Gastrocnemius medialis (tissue), 4 donors: ENCODE measurements around the gene CCDC27. TPM values are rescaled to one million over a fixed set of nuclear protein-coding genes. Genes with fewer than 3 reads are reported as not detected.

Source experiments
- ATAC-seq, 2 donors: fragments of 150-250 bp; one replicate each; pipeline ENCODE4 v1.9.1; 2016
- DNase-seq, 2 donors: peaks; one replicate each; pipeline ENCODE4 v3.0.0-alpha.2; 2019
- H3K27ac ChIP-seq, 4 donors: fragments of 200-600 bp; sonication (generic); 1 replicate in 1 of 4; 2 replicates in 3 of 4; pipeline ENCODE4 v1.5.1; 2016 to 2018; ENCODE audit warnings: mild to moderate bottlenecking in 2 of 4, moderate library complexity in 1 of 4
- H3K27me3 ChIP-seq, 3 donors: fragments of 200-600 bp; sonication (generic) in 2 of 3; 1 replicate in 1 of 3; 2 replicates in 2 of 3; pipeline versions ENCODE4 v1.5.1 to v1.6.0; 2016 to 2019; ENCODE audit warnings: mild to moderate bottlenecking in 1 of 3, moderate library complexity in 1 of 3
- H3K36me3 ChIP-seq, 2 donors: fragments of 200-600 bp; sonication (generic) in 1 of 2; one replicate each; pipeline ENCODE4 v1.5.1; 2017 to 2018
- H3K4me1 ChIP-seq, 2 donors: fragments of 200-600 bp; sonication (generic) in 1 of 2; one replicate each; pipeline ENCODE4 v1.5.1; 2016 to 2017; ENCODE audit warnings: mild to moderate bottlenecking in 2 of 2
- H3K4me3 ChIP-seq, 4 donors: fragments of 200-600 bp; sonication (generic) in 3 of 4; 1 replicate in 1 of 4; 2 replicates in 3 of 4; pipeline ENCODE4 v1.5.1; 2016 to 2019; ENCODE audit warnings: mild to moderate bottlenecking in 2 of 4
- H3K9me3 ChIP-seq, 3 donors: fragments of 200-600 bp; sonication (generic) in 2 of 3; 1 replicate in 1 of 3; 2 replicates in 2 of 3; pipeline ENCODE4 v1.5.1; 2016 to 2019
- POLR2A ChIP-seq, 2 donors: fragments of 450-650 bp; IDR thresholded peaks; one replicate each; pipeline ENCODE4 v1.6.1; 2017; ENCODE audit warnings: antibody characterized with exemption in 2 of 2, mild to moderate bottlenecking in 2 of 2, moderate library complexity in 2 of 2
- in situ Hi-C, 4 donors: fragments of 200-750 bp; cut with MboI; loops; one replicate each; pipeline versions ENCODE4 v1.15.0 to v1.8.0; 2017; ENCODE audit warnings: low sequenced_read_pairs in 4 of 4
- intact Hi-C: fragments of 100-400 bp; cut with DNase I; formaldehyde crosslinking; loops from one replicate; pipeline ENCODE4 v1.15.1; 2023; ENCODE audit warnings: low total_unique reads
- total RNA-seq, 4 donors: library from RNA; depleted of rRNA; stranded (reverse); fragments of >200 nt; gene quantifications; one replicate each; pipeline versions ENCODE4 v1.1.0 to v1.2.3, GENCODE V29; 2016
- TF ChIP-seq, protein P1 (sequence below), 5 experiments: fragments of 450-650 bp in 3 of 5; fragments of 200-600 bp in 2 of 5; sonication (generic) in 2 of 5; IDR thresholded peaks in 4 of 5; conservative IDR thresholded peaks in 1 of 5; 1 replicate in 4 of 5; 2 replicates in 1 of 5; pipeline ENCODE4 v1.5.1; 2016 to 2019; ENCODE audit warnings: antibody characterized with exemption in 5 of 5, mild to moderate bottlenecking in 3 of 5, moderate library complexity in 3 of 5

The CCDC27 gene
- total RNA-seq, 4 donors from 2014 or later, result 0.09 TPM; not detected in 3

- no peak for TF ChIP-seq POLR2A (IDR thresholded peaks at IDR 0.05)
- TF ChIP-seq, protein P1, sequence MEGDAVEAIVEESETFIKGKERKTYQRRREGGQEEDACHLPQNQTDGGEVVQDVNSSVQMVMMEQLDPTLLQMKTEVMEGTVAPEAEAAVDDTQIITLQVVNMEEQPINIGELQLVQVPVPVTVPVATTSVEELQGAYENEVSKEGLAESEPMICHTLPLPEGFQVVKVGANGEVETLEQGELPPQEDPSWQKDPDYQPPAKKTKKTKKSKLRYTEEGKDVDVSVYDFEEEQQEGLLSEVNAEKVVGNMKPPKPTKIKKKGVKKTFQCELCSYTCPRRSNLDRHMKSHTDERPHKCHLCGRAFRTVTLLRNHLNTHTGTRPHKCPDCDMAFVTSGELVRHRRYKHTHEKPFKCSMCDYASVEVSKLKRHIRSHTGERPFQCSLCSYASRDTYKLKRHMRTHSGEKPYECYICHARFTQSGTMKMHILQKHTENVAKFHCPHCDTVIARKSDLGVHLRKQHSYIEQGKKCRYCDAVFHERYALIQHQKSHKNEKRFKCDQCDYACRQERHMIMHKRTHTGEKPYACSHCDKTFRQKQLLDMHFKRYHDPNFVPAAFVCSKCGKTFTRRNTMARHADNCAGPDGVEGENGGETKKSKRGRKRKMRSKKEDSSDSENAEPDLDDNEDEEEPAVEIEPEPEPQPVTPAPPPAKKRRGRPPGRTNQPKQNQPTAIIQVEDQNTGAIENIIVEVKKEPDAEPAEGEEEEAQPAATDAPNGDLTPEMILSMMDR (IDR thresholded peaks at IDR 0.05 in 4 of 5, conservative IDR thresholded peaks at IDR 0.05 in 1 of 5), result no peak
- ATAC-seq, result no peak
- no peaks in the 10 kb centered on the region for H3K36me3 ChIP-seq
- peak overlapping the region; percentile 62 to 80 (median 66) for H3K4me3 ChIP-seq
- H3K27ac ChIP-seq, result no peak overlapping the region
- intact Hi-C loops (no loop called here), in situ Hi-C loops (no loop called here)
- DNase-seq, result no peak
- H3K27me3 ChIP-seq, result no peaks in the 10 kb centered on the region
- H3K9me3 ChIP-seq, result no peaks in the 10 kb centered on the region
- peaks cover 6 to 24% of the 10 kb centered on the region in 2 donors for H3K4me1 ChIP-seq
These were observed 19.1 kb downstream of the CCDC27 start for GRCh38 chr1:3771108-3772026.

DNA sequence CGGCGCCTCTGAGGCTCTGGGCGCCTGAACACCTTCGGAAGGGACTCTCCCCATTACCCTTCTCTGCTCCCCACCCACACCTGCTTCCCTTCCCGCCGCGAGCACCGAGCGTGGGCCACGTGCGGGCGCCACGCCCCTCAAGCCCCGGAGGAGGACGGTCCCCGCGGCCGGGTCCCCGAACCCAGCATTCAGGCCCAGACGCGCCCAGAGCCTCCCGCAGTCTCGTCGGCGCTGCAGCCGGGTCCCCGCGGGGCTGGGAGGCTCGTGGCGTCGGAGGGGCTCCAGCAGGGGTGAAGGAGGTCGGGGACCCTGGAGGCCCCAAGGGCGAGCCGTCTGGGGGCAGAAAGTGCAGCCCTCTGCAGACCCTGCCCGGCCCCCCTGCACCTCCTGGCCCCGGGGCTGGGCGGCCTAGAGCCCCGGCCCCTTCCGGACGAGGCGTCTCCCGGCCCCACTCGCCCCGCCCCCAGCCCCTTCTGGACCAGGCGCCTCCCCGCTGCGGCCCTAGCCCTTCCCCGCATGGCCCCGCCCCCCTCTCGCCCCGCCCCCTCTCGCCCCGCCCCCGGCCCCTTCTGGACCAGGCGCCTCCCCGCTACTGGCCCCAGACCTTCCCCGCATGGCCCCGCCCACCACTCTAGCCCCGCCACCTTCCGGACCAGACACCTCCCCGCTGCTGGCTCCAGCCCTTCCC is 19.9 kb downstream of the CCDC27 start:
- in situ Hi-C loops (no loop called here), intact Hi-C loops (no loop called here)
- H3K27me3 ChIP-seq, result no peaks in the 10 kb centered on the region
- TF ChIP-seq POLR2A (IDR thresholded peaks at IDR 0.05), result peak in 1 of 2 donors; percentile 13
- TF ChIP-seq, protein P1 (IDR thresholded peaks at IDR 0.05 in 4 of 5, conservative IDR thresholded peaks at IDR 0.05 in 1 of 5), result no peak
- peak overlapping the region; percentile 62 to 80 (median 66) for H3K4me3 ChIP-seq
- peaks cover 6 to 24% of the 10 kb centered on the region in 2 donors for H3K4me1 ChIP-seq
- H3K36me3 ChIP-seq, result no peaks in the 10 kb centered on the region
- H3K9me3 ChIP-seq, result no peaks in the 10 kb centered on the region
- H3K27ac ChIP-seq, result peak overlapping the region; percentile 30 to 61 (median 45)
- ATAC-seq (peak; percentile 56 to 77), DNase-seq (peak; percentile 80)

- Histone ChIP-seq H3K27ac (peak within 1 kb of the TSS; percentile 30 to 61 (median 45)), H3K4me1 (peaks cover 6 to 24% of the 10 kb centered on the region in 2 donors), H3K9me3 (no peaks in the 10 kb centered on the region), H3K4me3 (peak within 1 kb of the TSS; percentile 62 to 80 (median 66)), H3K36me3 (no peaks in the 10 kb centered on the region), H3K27me3 (no peaks in the 10 kb centered on the region)
- no peak for TF ChIP-seq POLR2A (IDR thresholded peaks at IDR 0.05)
- TF ChIP-seq, protein P1 (IDR thresholded peaks at IDR 0.05 in 4 of 5, conservative IDR thresholded peaks at IDR 0.05 in 1 of 5), result no peak
- in situ Hi-C loops (no loop called here), intact Hi-C loops (no loop called here)
- ATAC-seq, result peak in 1 of 2 donors; percentile 10
- no peak for DNase-seq
These were observed 20.7 kb downstream of the CCDC27 start, which contains the start of gene SMIM1 for GRCh38 chr1:3772715-3773571. SMIM1 (plus strand) TSS chr1:3772749; CDS start chr1:3775374, 2,625 bp downstream.

DNA sequence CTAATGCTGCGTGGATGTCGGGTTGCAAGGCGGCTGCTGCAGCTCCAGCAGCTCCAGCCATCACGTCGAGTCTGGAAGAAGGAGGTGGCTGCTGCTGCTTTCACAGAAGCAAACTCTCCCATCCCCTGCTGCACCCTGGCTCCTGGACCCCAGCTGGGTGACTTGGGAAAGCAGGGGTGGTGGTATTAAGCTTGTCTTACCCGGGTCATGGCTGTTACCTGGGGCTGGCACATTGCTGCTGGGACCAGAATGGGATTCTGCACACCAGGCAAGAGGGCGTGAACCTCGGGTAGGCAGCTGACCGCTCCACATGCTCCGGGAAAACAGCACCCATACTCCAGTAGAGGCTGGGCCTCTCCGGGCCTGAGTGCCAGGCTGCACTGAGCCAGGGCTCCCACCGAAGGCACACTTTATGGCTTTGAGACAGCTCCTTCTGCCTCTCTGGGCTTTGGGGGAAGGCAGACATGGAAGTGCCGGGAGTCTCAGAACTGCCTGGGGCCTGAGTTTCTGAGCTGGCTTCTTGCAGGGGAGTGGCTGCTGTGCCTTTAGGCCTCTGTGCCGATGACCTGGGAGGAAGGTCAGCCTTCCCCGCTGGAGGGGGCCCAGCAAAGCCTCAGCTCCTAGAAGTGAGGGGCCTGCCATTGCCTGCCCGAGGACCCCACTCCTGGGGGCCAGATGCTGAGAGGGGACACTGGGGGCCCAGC is 21.5 kb downstream of the CCDC27 start:
- H3K4me1 ChIP-seq, result peaks cover 6 to 29% of the 10 kb centered on the region in 2 donors
- peak overlapping the region in 1 of 4 donors; percentile 35 for H3K27ac ChIP-seq
- no peak for TF ChIP-seq POLR2A (IDR thresholded peaks at IDR 0.05)
- TF ChIP-seq, protein P1 (IDR thresholded peaks at IDR 0.05 in 4 of 5, conservative IDR thresholded peaks at IDR 0.05 in 1 of 5), result no peak
- DNase-seq (no peak), ATAC-seq (no peak)
- in situ Hi-C loops (no loop called here), intact Hi-C loops (no loop called here)
- H3K4me3 ChIP-seq, result no peak overlapping the region
- H3K36me3 ChIP-seq, result no peaks in the 10 kb centered on the region
- H3K27me3 ChIP-seq, result no peaks in the 10 kb centered on the region
- H3K9me3 ChIP-seq, result no peaks in the 10 kb centered on the region
